Measurements from ENCODE around the gene WDR5. TPM values are rescaled to one million over a fixed set of nuclear protein-coding genes. Genes with fewer than 3 reads are reported as not detected.

WDR5 gene
- total RNA-seq, 1 donor from 2014 or later: 13.9 TPM

DNA sequence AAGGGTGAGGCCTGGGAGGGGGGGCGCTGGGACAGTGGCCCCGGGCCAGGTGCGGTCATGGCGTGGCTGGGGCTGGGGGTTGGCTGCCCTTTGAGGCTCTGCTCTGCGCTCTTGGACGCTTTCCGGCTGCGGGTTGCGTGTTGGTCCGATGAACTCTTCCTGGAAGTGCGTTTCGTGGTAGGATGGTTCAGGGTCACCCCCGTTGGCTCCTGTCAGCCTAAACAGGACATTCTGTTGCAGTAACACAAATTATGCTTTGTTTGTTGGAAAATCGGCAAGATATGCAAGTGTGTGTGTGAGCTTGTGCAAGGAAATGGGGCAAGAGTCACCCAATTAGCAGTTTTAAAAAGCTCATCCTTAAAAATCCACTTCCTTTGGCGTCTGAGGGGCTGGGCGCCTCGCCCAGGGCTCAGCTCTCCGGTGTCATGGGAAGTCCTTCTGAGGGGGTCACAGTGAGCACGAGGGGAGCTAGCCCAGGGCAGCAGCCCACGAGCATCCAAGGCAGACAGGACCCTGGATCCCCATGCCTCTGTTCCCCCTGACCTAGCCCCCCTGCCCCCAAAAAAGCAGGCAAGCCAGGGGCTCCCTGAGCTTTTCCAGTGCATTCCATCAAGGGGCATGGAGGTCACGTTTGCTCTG lies 50.7 kb downstream of the WDR5 start:
- TF ChIP-seq, protein P1, sequence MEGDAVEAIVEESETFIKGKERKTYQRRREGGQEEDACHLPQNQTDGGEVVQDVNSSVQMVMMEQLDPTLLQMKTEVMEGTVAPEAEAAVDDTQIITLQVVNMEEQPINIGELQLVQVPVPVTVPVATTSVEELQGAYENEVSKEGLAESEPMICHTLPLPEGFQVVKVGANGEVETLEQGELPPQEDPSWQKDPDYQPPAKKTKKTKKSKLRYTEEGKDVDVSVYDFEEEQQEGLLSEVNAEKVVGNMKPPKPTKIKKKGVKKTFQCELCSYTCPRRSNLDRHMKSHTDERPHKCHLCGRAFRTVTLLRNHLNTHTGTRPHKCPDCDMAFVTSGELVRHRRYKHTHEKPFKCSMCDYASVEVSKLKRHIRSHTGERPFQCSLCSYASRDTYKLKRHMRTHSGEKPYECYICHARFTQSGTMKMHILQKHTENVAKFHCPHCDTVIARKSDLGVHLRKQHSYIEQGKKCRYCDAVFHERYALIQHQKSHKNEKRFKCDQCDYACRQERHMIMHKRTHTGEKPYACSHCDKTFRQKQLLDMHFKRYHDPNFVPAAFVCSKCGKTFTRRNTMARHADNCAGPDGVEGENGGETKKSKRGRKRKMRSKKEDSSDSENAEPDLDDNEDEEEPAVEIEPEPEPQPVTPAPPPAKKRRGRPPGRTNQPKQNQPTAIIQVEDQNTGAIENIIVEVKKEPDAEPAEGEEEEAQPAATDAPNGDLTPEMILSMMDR (IDR thresholded peaks at IDR 0.05): no peak
- Histone ChIP-seq H3K4me1 (peaks cover 4 to 9% of the 10 kb centered on the region in 2 donors), H3K36me3 (no peaks in the 10 kb centered on the region), H3K27me3 (no peaks in the 10 kb centered on the region), H3K4me3 (no peak overlapping the region), H3K9me3 (no peaks in the 10 kb centered on the region), H3K27ac (no peak overlapping the region)
- intact Hi-C loops (cut with DNase I): no loop called here
- peak in 1 of 2 donors; percentile 54 for DNase-seq (ENCODE audit: low spot score in 2 of 2)

- DNase-seq (ENCODE audit: low spot score in 2 of 2): peak in 1 of 2 donors; percentile 63
- Histone ChIP-seq H3K4me1 (peaks cover 4 to 9% of the 10 kb centered on the region in 2 donors), H3K4me3 (no peak overlapping the region), H3K9me3 (no peaks in the 10 kb centered on the region), H3K27me3 (no peaks in the 10 kb centered on the region), H3K36me3 (no peaks in the 10 kb centered on the region), H3K27ac (no peak overlapping the region)
- TF ChIP-seq, protein P1 (IDR thresholded peaks at IDR 0.05): no peak
- intact Hi-C loops (cut with DNase I): no loop called here
Measured at GRCh38 chr9:134187110-134187531, 51.2 kb downstream of the WDR5 start.

GRCh38 chr9:134187891-134188385 lies 52.1 kb downstream of the WDR5 start:
- Histone ChIP-seq H3K36me3 (no peaks in the 10 kb centered on the region), H3K9me3 (no peaks in the 10 kb centered on the region), H3K4me1 (peaks cover 4 to 9% of the 10 kb centered on the region in 2 donors), H3K27me3 (no peaks in the 10 kb centered on the region), H3K4me3 (no peak overlapping the region), H3K27ac (no peak overlapping the region)
- intact Hi-C loops (cut with DNase I): no loop called here
- TF ChIP-seq, protein P1 (IDR thresholded peaks at IDR 0.05): no peak
- peak in 1 of 2 donors; percentile 52 for DNase-seq (ENCODE audit: low spot score in 2 of 2)

DNA sequence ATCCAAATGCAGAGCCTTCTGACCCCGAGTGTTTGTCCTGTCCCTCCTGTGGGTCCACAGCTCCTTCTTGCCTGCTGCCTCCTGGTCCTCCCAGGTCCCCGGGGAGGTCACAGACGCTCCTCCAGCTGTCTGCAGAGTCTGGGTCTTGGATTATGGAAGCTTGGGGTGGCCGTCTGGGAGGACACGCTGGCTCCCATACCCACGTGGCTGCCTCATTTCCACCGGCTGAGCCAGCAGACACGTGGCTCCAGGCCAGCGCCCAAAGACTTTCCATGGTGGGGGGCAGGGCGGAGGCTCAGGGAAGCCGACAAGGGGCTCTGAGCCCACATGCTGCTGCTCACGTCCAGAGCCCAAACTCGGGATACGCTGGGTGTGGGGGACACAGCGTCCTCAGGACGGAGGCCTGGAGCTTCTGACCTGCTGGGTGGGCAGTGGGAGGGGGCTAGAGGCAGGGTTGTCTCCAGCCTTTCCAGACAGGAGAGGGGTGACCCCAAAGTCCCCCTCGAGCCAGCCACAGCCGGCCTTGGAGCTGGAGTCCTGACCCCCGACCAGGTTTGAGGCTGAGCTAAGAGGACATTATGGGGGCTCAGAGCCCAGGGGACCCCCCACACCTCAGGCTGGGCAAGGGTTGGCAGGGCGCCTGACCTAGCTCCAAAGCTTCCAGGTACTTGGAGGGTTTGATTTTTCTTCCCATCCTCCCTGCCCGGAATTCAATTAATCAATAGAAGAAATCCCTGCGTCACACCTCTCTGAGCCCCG lies 52.7 kb downstream of the WDR5 start:
- TF ChIP-seq, protein P1 (IDR thresholded peaks at IDR 0.05): no peak
- no peak overlapping the region for H3K27ac ChIP-seq
- peak overlapping the region in 1 of 2 donors; percentile 12 for H3K4me3 ChIP-seq
- H3K9me3 ChIP-seq: no peaks in the 10 kb centered on the region
- no peaks in the 10 kb centered on the region for H3K27me3 ChIP-seq
- DNase-seq (ENCODE audit: low spot score in 2 of 2): peak in 1 of 2 donors; percentile 63
- H3K4me1 ChIP-seq: peaks cover 4 to 9% of the 10 kb centered on the region in 2 donors
- intact Hi-C loops (cut with DNase I): no loop called here
- H3K36me3 ChIP-seq: no peaks in the 10 kb centered on the region

DNA sequence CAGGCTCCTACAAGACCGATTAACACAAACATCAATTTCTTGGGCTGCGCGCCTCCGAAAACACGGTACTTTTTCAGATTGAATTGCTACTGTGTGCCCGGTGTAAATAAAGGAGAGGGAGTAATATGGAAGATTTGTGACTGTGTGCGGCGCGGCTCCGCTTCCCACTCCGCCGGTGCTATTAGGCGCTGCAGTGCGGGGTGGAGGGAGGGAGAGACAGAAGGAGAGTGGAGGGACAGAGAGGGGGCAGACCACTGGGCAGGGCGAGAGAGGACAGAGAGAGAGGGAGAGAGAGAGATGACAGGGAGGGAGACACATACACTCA lies 53.2 kb downstream of the WDR5 start:
- no peaks in the 10 kb centered on the region for H3K36me3 ChIP-seq
- H3K4me1 ChIP-seq: peaks cover 4 to 9% of the 10 kb centered on the region in 2 donors
- H3K4me3 ChIP-seq: peak overlapping the region in 1 of 2 donors; percentile 12
- DNase-seq (ENCODE audit: low spot score in 2 of 2): peak in 1 of 2 donors; percentile 60
- H3K27me3 ChIP-seq: no peaks in the 10 kb centered on the region
- no peaks in the 10 kb centered on the region for H3K9me3 ChIP-seq
- no peak overlapping the region for H3K27ac ChIP-seq
- intact Hi-C loops (cut with DNase I): no loop called here
- TF ChIP-seq, protein P1 (IDR thresholded peaks at IDR 0.05): no peak
